ENCODE results near the gene KIAA2012. TPM values are rescaled to one million over a fixed set of nuclear protein-coding genes. Genes with fewer than 3 reads are reported as not detected.

Gene KIAA2012
- total RNA-seq, 2 donors from 2014 or later, result 0.74 TPM; not detected in 1

GRCh38 chr2:202043475-202043874 lies 29.6 kb upstream of the KIAA2012 start:
- TF ChIP-seq POLR2A (IDR thresholded peaks at IDR 0.05), result no peak
- no peak for TF ChIP-seq CTCF (IDR thresholded peaks at IDR 0.05)
- no peak for TF ChIP-seq POLR2AphosphoS5 (IDR thresholded peaks at IDR 0.05)
- Histone ChIP-seq H3K4me3 (no peak overlapping the region), H3K27me3 (replicated peaks; ENCODE audit: insufficient read depth) (no peaks in the 10 kb centered on the region), H3K27ac (no peak overlapping the region), H3K4me1 (replicated peaks) (no peaks in the 10 kb centered on the region), H3K36me3 (no peaks in the 10 kb centered on the region), H3K9me3 (no peaks in the 10 kb centered on the region)
- intact Hi-C loops (cut with DNase I), result no loop called here
- DNase-seq (ENCODE audit: low spot score), result no peak
- 81% methylated on average over 6 of the region's 6 CpGs for whole genome bisulfite sequencing

GRCh38 chr2:202044777-202045176 lies 28.3 kb upstream of the KIAA2012 start:
- intact Hi-C loops (cut with DNase I), result no loop called here
- H3K27ac ChIP-seq, result no peak overlapping the region
- DNase-seq (ENCODE audit: low spot score), result no peak
- H3K27me3 ChIP-seq (replicated peaks; ENCODE audit: insufficient read depth), result no peaks in the 10 kb centered on the region
- TF ChIP-seq POLR2A (IDR thresholded peaks at IDR 0.05) (no peak), POLR2AphosphoS5 (IDR thresholded peaks at IDR 0.05) (no peak), CTCF (IDR thresholded peaks at IDR 0.05) (no peak)
- H3K4me3 ChIP-seq, result no peak overlapping the region
- H3K36me3 ChIP-seq, result no peaks in the 10 kb centered on the region
- no peaks in the 10 kb centered on the region for H3K4me1 ChIP-seq (replicated peaks)
- H3K9me3 ChIP-seq, result no peaks in the 10 kb centered on the region

GRCh38 chr2:202046572-202046971 lies 26.5 kb upstream of the KIAA2012 start:
- no peak overlapping the region for H3K27ac ChIP-seq
- no peaks in the 10 kb centered on the region for H3K36me3 ChIP-seq
- DNase-seq (ENCODE audit: low spot score), result no peak
- H3K27me3 ChIP-seq (replicated peaks; ENCODE audit: insufficient read depth), result no peaks in the 10 kb centered on the region
- TF ChIP-seq POLR2AphosphoS5 (IDR thresholded peaks at IDR 0.05) (no peak), POLR2A (IDR thresholded peaks at IDR 0.05) (no peak), CTCF (IDR thresholded peaks at IDR 0.05) (no peak)
- no peak overlapping the region for H3K4me3 ChIP-seq
- no peaks in the 10 kb centered on the region for H3K4me1 ChIP-seq (replicated peaks)
- intact Hi-C loops (cut with DNase I), result no loop called here
- 91% methylated on average over 7 of the region's 7 CpGs for WGBS
- no peaks in the 10 kb centered on the region for H3K9me3 ChIP-seq

- TF ChIP-seq POLR2AphosphoS5 (IDR thresholded peaks at IDR 0.05) (no peak), POLR2A (IDR thresholded peaks at IDR 0.05) (no peak), CTCF (IDR thresholded peaks at IDR 0.05) (no peak)
- intact Hi-C loops (cut with DNase I), result no loop called here
- WGBS, result 95% methylated on average over 2 of the region's 2 CpGs
These were observed 23.8 kb upstream of the KIAA2012 start for GRCh38 chr2:202049092-202049728.

GRCh38 chr2:202049840-202050239 lies 23.2 kb upstream of the KIAA2012 start:
- Histone ChIP-seq H3K9me3 (no peaks in the 10 kb centered on the region), H3K27me3 (replicated peaks; ENCODE audit: insufficient read depth) (no peaks in the 10 kb centered on the region), H3K4me1 (replicated peaks) (no peaks in the 10 kb centered on the region), H3K27ac (no peak overlapping the region), H3K36me3 (no peaks in the 10 kb centered on the region), H3K4me3 (no peak overlapping the region)
- intact Hi-C loops (cut with DNase I), result no loop called here
- TF ChIP-seq POLR2A (IDR thresholded peaks at IDR 0.05), result no peak
- TF ChIP-seq CTCF (IDR thresholded peaks at IDR 0.05), result no peak
- no peak for TF ChIP-seq POLR2AphosphoS5 (IDR thresholded peaks at IDR 0.05)
- no peak for DNase-seq (ENCODE audit: low spot score)
- WGBS, result 92% methylated on average over 1 of the region's 1 CpG

More at GRCh38 chr2:202049092-202049728, 23.8 kb upstream of the KIAA2012 start:
- Histone ChIP-seq H3K4me1 (replicated peaks) (no peaks in the 10 kb centered on the region), H3K27me3 (replicated peaks; ENCODE audit: insufficient read depth) (no peaks in the 10 kb centered on the region), H3K9me3 (no peaks in the 10 kb centered on the region), H3K36me3 (no peaks in the 10 kb centered on the region), H3K27ac (no peak overlapping the region), H3K4me3 (no peak overlapping the region)
- no peak for DNase-seq (ENCODE audit: low spot score)

Measured in prostate gland (tissue), 2 donors.